Suprapubic skin (tissue), 4 donors: ENCODE measurements around the gene ADD3.

ENCODE experiments used
- POLR2A ChIP-seq, 2 donors: fragments of 450-650 bp; IDR thresholded peaks; one replicate each; pipeline ENCODE4 v1.6.1; 2017; ENCODE audit warnings: antibody characterized with exemption in 2 of 2, mild to moderate bottlenecking in 2 of 2, moderate library complexity in 2 of 2
- POLR2AphosphoS5 ChIP-seq, 3 donors: sonication (generic); formaldehyde crosslinking; IDR thresholded peaks; one replicate each; pipeline ENCODE4 v1.6.1; 2017; ENCODE audit warnings: antibody characterized with exemption in 3 of 3
- TF ChIP-seq, protein P1 (sequence below), 2 donors: fragments of 200-600 bp in 1 of 2; fragments of 450-650 bp in 1 of 2; sonication (generic) in 1 of 2; IDR thresholded peaks; one replicate each; pipeline ENCODE4 v1.5.1; 2016 to 2019; ENCODE audit warnings: antibody characterized with exemption in 2 of 2, mild to moderate bottlenecking in 1 of 2, moderate library complexity in 1 of 2

DNA sequence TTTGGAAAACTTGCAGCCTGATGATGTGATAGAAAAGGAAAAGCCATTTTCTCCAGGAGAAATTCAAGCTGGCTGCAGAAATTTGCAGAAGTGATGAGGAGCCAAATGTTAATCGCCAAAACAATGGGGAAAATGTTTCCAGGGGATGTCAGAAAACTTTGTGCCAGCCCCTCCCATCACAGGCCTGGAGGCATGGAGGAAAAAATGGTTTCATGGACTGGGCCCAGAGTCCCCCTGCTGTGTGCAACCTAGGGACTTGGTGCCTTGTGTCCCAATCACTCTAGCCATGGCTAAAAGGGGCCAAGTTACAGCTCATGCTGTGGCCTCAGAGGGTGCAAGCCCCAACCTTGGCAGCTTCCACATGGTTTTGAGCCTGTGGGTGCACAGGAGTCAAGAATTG lies 41.0 kb downstream of the ADD3 start:
- TF ChIP-seq, protein P1, sequence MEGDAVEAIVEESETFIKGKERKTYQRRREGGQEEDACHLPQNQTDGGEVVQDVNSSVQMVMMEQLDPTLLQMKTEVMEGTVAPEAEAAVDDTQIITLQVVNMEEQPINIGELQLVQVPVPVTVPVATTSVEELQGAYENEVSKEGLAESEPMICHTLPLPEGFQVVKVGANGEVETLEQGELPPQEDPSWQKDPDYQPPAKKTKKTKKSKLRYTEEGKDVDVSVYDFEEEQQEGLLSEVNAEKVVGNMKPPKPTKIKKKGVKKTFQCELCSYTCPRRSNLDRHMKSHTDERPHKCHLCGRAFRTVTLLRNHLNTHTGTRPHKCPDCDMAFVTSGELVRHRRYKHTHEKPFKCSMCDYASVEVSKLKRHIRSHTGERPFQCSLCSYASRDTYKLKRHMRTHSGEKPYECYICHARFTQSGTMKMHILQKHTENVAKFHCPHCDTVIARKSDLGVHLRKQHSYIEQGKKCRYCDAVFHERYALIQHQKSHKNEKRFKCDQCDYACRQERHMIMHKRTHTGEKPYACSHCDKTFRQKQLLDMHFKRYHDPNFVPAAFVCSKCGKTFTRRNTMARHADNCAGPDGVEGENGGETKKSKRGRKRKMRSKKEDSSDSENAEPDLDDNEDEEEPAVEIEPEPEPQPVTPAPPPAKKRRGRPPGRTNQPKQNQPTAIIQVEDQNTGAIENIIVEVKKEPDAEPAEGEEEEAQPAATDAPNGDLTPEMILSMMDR (IDR thresholded peaks at IDR 0.05), result no peak
- no peak for TF ChIP-seq POLR2AphosphoS5 (IDR thresholded peaks at IDR 0.05)
- TF ChIP-seq POLR2A (IDR thresholded peaks at IDR 0.05), result no peak
